Cardiac muscle cell (in vitro differentiated cells and primary cell): ENCODE results near the gene TAS2R42. TPM values are rescaled to one million over a fixed set of nuclear protein-coding genes. Genes with fewer than 3 reads are reported as not detected.

Experiments
- DNase-seq, 2 donors: peaks; one replicate each; pipeline versions ENCODE4 v3.0.0 to v3.0.0-alpha.2; 2010 to 2017; ENCODE audit warnings: low read depth in 1 of 2, low spot score in 1 of 2
- H3K27ac ChIP-seq: fragments of 200-600 bp; sonication (generic); 2 replicates; pipeline ENCODE4 v1.5.1; 2016
- H3K27me3 ChIP-seq: fragments of 200-600 bp; sonication (generic); 2 replicates; pipeline ENCODE4 v1.6.0; 2016; ENCODE audit warnings: control low read depth
- H3K36me3 ChIP-seq: fragments of 200-600 bp; sonication (generic); 2 replicates; pipeline ENCODE4 v1.5.1; 2016; ENCODE audit warnings: control low read depth
- H3K4me1 ChIP-seq: fragments of 200-600 bp; sonication (generic); 2 replicates; pipeline ENCODE4 v1.8.1; 2017; ENCODE audit warnings: low read depth, mild to moderate bottlenecking, mixed run types
- H3K4me3 ChIP-seq: fragments of 200-600 bp; sonication (generic); 2 replicates; pipeline ENCODE4 v1.5.1; 2016; ENCODE audit warnings: mild to moderate bottlenecking
- H3K9me3 ChIP-seq: fragments of 200-600 bp; sonication (generic); 2 replicates; pipeline ENCODE4 v1.5.1; 2017; ENCODE audit warnings: low read depth, mild to moderate bottlenecking, control low read depth
- CTCF ChIP-seq: IDR thresholded peaks from 2 replicates; pipeline ENCODE4 v1.5.1; 2012; ENCODE audit warnings: low read depth, mild to moderate bottlenecking, low read length
- polyA plus RNA-seq: library from polyadenylated mRNA; unstranded; fragments of >200 nt; fragmentation: Nextera tagmentation; extraction: Ambion mirVana; gene quantifications from 2 replicates; pipeline ENCODE4 v1.2.1, GENCODE V29; 2016
- total RNA-seq: library from RNA; depleted of rRNA; stranded (reverse); fragments of >200 nt; gene quantifications from 2 replicates; pipeline ENCODE4 v1.2.3, GENCODE V29; 2016

The TAS2R42 gene
- total and polyA plus RNA-seq, 2 experiments from 2014 or later, result not detected

GRCh38 chr12:11171969-11172675 lies 14.6 kb downstream of the TAS2R42 start:
- H3K4me1 ChIP-seq, result peaks cover 19% of the 10 kb centered on the region
- TF ChIP-seq CTCF, result no peak
- peak; percentile 38 to 47 for DNase-seq
- H3K9me3 ChIP-seq, result no peaks in the 10 kb centered on the region
- peak overlapping the region; percentile 99 for H3K27ac ChIP-seq
- no peaks in the 10 kb centered on the region for H3K27me3 ChIP-seq
- H3K4me3 ChIP-seq, result peak overlapping the region; percentile 70
- H3K36me3 ChIP-seq, result no peaks in the 10 kb centered on the region

- no peaks in the 10 kb centered on the region for H3K9me3 ChIP-seq
- peak; percentile 96 to 98 for DNase-seq
- H3K27ac ChIP-seq, result peak within 1 kb of the TSS; percentile 99
- peak; percentile 15 for TF ChIP-seq CTCF
- no peaks in the 10 kb centered on the region for H3K27me3 ChIP-seq
- peaks cover 19% of the 10 kb centered on the region for H3K4me1 ChIP-seq
- no peaks in the 10 kb centered on the region for H3K36me3 ChIP-seq
- H3K4me3 ChIP-seq, result peak within 1 kb of the TSS; percentile 70
Measured at GRCh38 chr12:11171145-11171968, 15.4 kb downstream of the TAS2R42 start, which contains the start of gene SMIM10L1. TSS of gene SMIM10L1 (plus strand) at chr12:11171194. CDS start at chr12:11171357, 163 bp downstream.

GRCh38 chr12:11170810-11171144 lies 16.0 kb downstream of the TAS2R42 start:
- no peak for DNase-seq
- H3K9me3 ChIP-seq, result no peaks in the 10 kb centered on the region
- H3K27ac ChIP-seq, result peak overlapping the region; percentile 99
- no peaks in the 10 kb centered on the region for H3K27me3 ChIP-seq
- H3K4me3 ChIP-seq, result peak overlapping the region; percentile 70
- no peak for TF ChIP-seq CTCF
- no peaks in the 10 kb centered on the region for H3K36me3 ChIP-seq
- peaks cover 23% of the 10 kb centered on the region for H3K4me1 ChIP-seq

GRCh38 chr12:11166300-11166699 lies 20.4 kb downstream of the TAS2R42 start:
- Histone ChIP-seq H3K27me3 (no peaks in the 10 kb centered on the region), H3K4me3 (no peak overlapping the region), H3K9me3 (no peaks in the 10 kb centered on the region), H3K4me1 (peaks cover 13% of the 10 kb centered on the region), H3K27ac (peak overlapping the region; percentile 32), H3K36me3 (no peaks in the 10 kb centered on the region)
- no peak for DNase-seq
- no peak for TF ChIP-seq CTCF

- Histone ChIP-seq H3K4me1 (peaks cover 7% of the 10 kb centered on the region), H3K27ac (no peak overlapping the region), H3K4me3 (no peak overlapping the region), H3K27me3 (no peaks in the 10 kb centered on the region), H3K9me3 (no peaks in the 10 kb centered on the region), H3K36me3 (no peaks in the 10 kb centered on the region)
- no peak for DNase-seq
- TF ChIP-seq CTCF, result no peak
Measured at GRCh38 chr12:11164384-11164783, 22.4 kb downstream of the TAS2R42 start.
